Measurements from ENCODE around the gene KIAA0040.
"Not testable (repeated sequence)": the region's sequence is repeated elsewhere in the genome, so short reads cannot be mapped to it uniquely, and the experiment has no call there.

The KIAA0040 gene

DNA sequence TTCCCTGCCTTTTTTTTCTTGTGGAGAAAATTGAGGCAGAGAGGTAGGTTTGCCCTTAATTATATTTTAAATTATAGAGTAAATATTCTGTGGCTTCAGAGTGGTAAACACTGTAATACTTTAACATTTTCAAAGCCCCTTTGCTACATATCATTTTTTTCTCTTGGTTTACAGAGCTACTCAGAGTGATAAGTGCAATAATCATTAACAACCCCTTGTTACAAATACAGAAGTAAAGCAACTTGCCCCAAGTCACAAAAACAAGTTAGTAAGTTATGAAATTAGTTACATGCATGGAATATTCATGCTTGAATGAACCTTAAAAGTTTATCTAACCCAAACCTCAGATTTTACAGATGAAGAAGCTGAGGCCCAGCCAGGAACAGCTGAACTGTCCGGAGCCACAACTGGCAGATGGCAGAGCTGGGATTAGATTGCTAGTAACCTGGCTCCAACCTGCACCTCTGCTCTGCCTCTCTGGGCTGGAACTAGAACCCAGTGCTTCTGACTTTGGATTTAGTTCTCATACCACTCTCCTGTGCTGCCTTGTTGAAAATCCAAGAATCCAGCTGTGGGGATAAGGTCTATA lies 76.3 kb downstream of the KIAA0040 start:
- in situ Hi-C loops (cut with MboI; ENCODE audit: low sequenced_read_pairs), result no loop called here

DNA sequence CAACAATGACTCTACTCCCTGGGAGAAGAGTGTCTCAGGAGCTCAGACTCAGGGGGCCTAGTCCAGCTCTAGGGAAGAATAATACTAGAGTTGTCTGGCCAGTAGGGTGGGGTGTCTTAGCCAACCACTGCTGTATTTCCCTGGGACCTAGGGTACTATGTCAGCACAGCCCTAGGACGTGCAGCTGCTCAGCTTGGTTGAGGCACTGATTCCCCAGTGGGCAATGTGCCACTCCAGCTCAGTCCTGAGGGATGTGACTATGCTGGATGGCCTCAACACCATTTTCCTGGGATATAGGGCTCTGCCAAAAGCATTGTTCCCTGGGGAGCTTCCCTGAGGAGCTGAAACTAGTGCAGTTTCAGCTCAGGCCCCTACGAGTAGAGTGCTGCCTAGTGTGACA lies 77.6 kb downstream of the KIAA0040 start:
- in situ Hi-C loops (cut with MboI; ENCODE audit: low sequenced_read_pairs), result no loop called here

DNA sequence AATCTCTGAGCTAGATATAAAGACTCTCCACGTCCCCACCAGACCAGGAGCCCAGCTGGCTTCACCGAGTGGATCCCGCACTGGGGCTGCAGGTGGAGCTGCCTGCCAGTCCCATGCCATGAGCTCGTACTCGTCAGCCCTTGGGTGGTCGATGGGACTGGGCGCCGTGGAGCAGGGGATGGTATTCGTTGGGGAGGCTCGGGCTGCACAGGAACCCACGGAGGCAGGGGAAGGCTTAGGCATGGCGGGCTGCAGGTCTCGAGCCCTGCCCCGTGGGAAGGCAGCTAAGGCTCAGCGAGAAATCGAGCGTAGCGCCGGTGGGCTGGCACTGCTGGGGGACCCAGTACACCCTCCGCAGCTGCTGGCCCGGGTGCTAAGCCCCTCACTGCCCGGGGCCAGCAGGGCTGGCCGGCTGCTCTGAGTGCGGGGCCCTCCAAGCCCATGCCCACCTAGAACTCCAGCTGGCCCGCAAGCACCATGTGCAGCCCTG lies 84.2 kb downstream of the KIAA0040 start:
- in situ Hi-C loops (cut with MboI; ENCODE audit: low sequenced_read_pairs), result not testable (repeated sequence)

Data from HL-60/S4 (cell line).